B cell (primary cell): ENCODE data around the gene ZSCAN30.

Experiments used
- EZH2 ChIP-seq: IDR thresholded peaks from 2 replicates; pipeline ENCODE4 v1.6.1; 2012; ENCODE audit warnings: borderline replicate concordance, low read depth, mild to moderate bottlenecking, moderate library complexity, low read length; ENCODE audit not compliant: insufficient read depth, poor library complexity, severe bottlenecking
- TF ChIP-seq, protein P1 (sequence below): fragments of 200-600 bp; IDR thresholded peaks from one replicate; pipeline ENCODE4 v1.8.0; 2022; ENCODE audit warnings: antibody characterized with exemption, mild to moderate bottlenecking

DNA sequence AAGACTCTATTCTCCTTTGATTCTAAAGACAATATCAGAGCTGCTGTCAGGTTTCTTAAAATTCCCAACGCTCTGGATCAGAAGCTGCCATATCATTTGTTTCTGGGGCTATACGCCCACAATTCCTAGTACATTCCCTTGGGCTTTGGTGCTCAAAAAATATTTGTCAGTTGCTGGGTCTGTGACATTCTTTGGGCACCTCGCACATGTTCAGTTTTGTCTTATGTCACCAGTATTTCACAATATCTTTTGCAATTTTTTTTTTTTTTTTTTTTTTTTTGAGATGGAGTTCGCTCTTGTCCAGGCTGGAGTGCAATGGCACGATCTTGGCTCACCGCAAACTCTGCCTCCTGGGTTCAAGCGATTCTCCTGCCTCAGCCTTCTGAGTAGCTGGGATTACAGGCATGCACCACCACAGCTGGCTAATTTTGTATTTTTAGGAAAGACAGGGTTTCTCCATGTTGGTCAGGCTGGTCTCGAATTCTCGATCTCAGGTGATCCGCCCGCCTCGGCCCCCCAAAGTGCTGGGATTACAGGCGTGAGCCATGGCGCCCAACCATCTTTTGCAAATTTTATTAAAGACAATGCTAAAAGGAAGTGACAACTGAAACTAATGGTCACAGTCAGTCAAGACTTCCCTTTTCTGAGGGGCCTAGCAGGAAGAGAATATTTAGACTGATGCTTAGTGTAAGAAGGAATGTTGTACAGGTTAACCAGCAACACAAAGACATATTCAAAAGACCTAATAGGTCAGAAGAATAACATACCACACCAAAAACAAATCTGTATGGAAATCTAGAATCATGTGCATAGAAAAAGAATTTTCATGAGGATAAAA lies 42.4 kb downstream of the ZSCAN30 start:
- TF ChIP-seq, protein P1, sequence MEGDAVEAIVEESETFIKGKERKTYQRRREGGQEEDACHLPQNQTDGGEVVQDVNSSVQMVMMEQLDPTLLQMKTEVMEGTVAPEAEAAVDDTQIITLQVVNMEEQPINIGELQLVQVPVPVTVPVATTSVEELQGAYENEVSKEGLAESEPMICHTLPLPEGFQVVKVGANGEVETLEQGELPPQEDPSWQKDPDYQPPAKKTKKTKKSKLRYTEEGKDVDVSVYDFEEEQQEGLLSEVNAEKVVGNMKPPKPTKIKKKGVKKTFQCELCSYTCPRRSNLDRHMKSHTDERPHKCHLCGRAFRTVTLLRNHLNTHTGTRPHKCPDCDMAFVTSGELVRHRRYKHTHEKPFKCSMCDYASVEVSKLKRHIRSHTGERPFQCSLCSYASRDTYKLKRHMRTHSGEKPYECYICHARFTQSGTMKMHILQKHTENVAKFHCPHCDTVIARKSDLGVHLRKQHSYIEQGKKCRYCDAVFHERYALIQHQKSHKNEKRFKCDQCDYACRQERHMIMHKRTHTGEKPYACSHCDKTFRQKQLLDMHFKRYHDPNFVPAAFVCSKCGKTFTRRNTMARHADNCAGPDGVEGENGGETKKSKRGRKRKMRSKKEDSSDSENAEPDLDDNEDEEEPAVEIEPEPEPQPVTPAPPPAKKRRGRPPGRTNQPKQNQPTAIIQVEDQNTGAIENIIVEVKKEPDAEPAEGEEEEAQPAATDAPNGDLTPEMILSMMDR = no peak
- no peak for TF ChIP-seq EZH2
